ENCODE data around the gene TATDN2.
"Not testable (repeated sequence)": the region's sequence is repeated elsewhere in the genome, so short reads cannot be mapped to it uniquely, and the experiment has no call there.

Gene TATDN2

GRCh38 chr3:10272476-10272875, 24.2 kb downstream of the TATDN2 start:
- not testable (repeated sequence) for DNase-seq (ENCODE audit: low spot score)

- DNase-seq (ENCODE audit: low spot score): no peak
Measured at GRCh38 chr3:10272977-10273376, 24.7 kb downstream of the TATDN2 start.

GRCh38 chr3:10273702-10274305, 25.5 kb downstream of the TATDN2 start:
- no peak for DNase-seq (ENCODE audit: low spot score)

GRCh38 chr3:10274601-10275000, 26.3 kb downstream of the TATDN2 start:
- DNase-seq (ENCODE audit: low spot score): no peak

GRCh38 chr3:10277115-10277625, 28.9 kb downstream of the TATDN2 start:
- no peak for DNase-seq (ENCODE audit: low spot score)

GRCh38 chr3:10278501-10278900, 30.2 kb downstream of the TATDN2 start:
- DNase-seq (ENCODE audit: low spot score): no peak

GRCh38 chr3:10279384-10280176, 31.3 kb downstream of the TATDN2 start:
- no peak for DNase-seq (ENCODE audit: low spot score)

- no peak for DNase-seq (ENCODE audit: low spot score)
Measured at GRCh38 chr3:10280177-10280529, 31.9 kb downstream of the TATDN2 start.

GRCh38 chr3:10280571-10280970, 32.3 kb downstream of the TATDN2 start:
- no peak for DNase-seq (ENCODE audit: low spot score)

GRCh38 chr3:10281951-10282350, 33.7 kb downstream of the TATDN2 start:
- no peak for DNase-seq (ENCODE audit: low spot score)

GRCh38 chr3:10283638-10284037, 35.4 kb downstream of the TATDN2 start:
- no peak for DNase-seq (ENCODE audit: low spot score)

- DNase-seq (ENCODE audit: low spot score): no peak
Measured at GRCh38 chr3:10284496-10284895, 36.2 kb downstream of the TATDN2 start.

- no peak for DNase-seq (ENCODE audit: low spot score)
Measured at GRCh38 chr3:10285272-10286132, 37.2 kb downstream of the TATDN2 start.

- no peak for DNase-seq (ENCODE audit: low spot score)
Measured at GRCh38 chr3:10286133-10286524, 37.9 kb downstream of the TATDN2 start.

GRCh38 chr3:10286596-10287295, 38.5 kb downstream of the TATDN2 start:
- DNase-seq (ENCODE audit: low spot score): peak; percentile 58

GRCh38 chr3:10287936-10288574, 39.8 kb downstream of the TATDN2 start:
- DNase-seq (ENCODE audit: low spot score): no peak

- DNase-seq (ENCODE audit: low spot score): no peak
Measured at GRCh38 chr3:10288575-10288960, 40.3 kb downstream of the TATDN2 start.

GRCh38 chr3:10289077-10289476, 40.8 kb downstream of the TATDN2 start:
- no peak for DNase-seq (ENCODE audit: low spot score)

- DNase-seq (ENCODE audit: low spot score): no peak
Measured at GRCh38 chr3:10289787-10290355, 41.6 kb downstream of the TATDN2 start.

- no peak for DNase-seq (ENCODE audit: low spot score)
Measured at GRCh38 chr3:10290481-10291176, 42.4 kb downstream of the TATDN2 start.

- DNase-seq (ENCODE audit: low spot score): no peak
Measured at GRCh38 chr3:10291641-10292040, 43.4 kb downstream of the TATDN2 start.

Data from SW480 (cell line).